A549 treated with dexamethasone at 1 μM for 4 hours (cell line): ENCODE measurements around the gene FAAH2. TPM values are rescaled to one million over a fixed set of nuclear protein-coding genes. Genes with fewer than 3 reads are reported as not detected.

Experiments
- total RNA-seq: library from RNA; stranded (reverse); fragments of 200-300 nt; extraction: Qiagen RNA extraction; gene quantifications from 5 replicates; pipeline ENCODE4 v1.2.3, GENCODE V29; 2022

FAAH2 gene, protein sequence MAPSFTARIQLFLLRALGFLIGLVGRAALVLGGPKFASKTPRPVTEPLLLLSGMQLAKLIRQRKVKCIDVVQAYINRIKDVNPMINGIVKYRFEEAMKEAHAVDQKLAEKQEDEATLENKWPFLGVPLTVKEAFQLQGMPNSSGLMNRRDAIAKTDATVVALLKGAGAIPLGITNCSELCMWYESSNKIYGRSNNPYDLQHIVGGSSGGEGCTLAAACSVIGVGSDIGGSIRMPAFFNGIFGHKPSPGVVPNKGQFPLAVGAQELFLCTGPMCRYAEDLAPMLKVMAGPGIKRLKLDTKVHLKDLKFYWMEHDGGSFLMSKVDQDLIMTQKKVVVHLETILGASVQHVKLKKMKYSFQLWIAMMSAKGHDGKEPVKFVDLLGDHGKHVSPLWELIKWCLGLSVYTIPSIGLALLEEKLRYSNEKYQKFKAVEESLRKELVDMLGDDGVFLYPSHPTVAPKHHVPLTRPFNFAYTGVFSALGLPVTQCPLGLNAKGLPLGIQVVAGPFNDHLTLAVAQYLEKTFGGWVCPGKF
- total RNA-seq, result 0.06 to 0.19 TPM (median 0.16 TPM) in 5 replicates

DNA sequence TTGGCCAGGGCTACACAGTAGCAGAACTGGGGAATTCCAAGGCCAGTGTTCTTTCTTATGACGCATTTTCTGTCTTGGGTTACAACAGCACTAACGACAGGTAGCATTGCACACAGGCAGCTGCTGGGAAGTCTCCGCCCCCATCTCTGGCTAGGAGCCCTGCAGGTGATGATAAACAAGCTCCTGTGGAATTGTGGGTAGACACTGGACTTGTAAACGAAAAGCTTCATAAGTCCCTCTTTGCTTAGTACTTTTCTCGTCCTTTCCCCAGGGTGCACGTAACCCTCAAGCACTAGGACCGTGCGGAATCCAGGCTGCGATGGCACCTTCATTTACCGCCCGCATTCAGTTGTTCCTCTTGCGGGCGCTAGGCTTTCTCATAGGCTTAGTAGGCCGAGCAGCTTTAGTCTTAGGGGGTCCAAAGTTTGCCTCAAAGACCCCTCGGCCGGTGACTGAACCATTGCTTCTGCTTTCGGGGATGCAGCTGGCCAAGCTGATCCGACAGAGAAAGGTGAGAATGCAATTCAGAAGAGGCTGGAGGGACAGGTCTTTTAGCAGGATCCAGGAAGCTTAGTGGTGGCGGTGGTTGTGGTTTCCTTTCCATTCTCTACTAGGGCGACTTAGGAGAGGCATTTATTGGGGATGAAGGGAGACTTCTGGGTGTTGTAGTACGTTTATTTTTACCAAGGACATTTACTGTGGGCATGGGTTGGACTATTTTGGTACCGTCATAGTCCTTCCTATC is at the start of gene FAAH2:
TSS of gene FAAH2 (plus strand) at position 200 of the 745 bp plus-strand sequence. CDS start at position 320, 120 bp downstream.

Other genes with a start within 250 kb of the FAAH2 start
- 8.4 to 10.5 TPM (median 9.5 TPM) in 5 replicates for gene SPIN2B, start 165.2 kb upstream of the FAAH2 start, total RNA-seq
- 0.09 to 0.16 TPM (median 0.11 TPM) in 4 of 5 replicates, not detected in the other for gene SPIN2A, start 149.3 kb upstream of the FAAH2 start, total RNA-seq